ENCODE measurements around the gene TRIM52. TPM values are rescaled to one million over a fixed set of nuclear protein-coding genes. Genes with fewer than 3 reads are reported as not detected.

TRIM52 gene
- total and polyA plus RNA-seq, 9 of the 15 experiments (the other 6 are each of a cell fraction or from before 2014, with no cell fraction given) = 3.3 to 21.9 (median 13.5) TPM

DNA sequence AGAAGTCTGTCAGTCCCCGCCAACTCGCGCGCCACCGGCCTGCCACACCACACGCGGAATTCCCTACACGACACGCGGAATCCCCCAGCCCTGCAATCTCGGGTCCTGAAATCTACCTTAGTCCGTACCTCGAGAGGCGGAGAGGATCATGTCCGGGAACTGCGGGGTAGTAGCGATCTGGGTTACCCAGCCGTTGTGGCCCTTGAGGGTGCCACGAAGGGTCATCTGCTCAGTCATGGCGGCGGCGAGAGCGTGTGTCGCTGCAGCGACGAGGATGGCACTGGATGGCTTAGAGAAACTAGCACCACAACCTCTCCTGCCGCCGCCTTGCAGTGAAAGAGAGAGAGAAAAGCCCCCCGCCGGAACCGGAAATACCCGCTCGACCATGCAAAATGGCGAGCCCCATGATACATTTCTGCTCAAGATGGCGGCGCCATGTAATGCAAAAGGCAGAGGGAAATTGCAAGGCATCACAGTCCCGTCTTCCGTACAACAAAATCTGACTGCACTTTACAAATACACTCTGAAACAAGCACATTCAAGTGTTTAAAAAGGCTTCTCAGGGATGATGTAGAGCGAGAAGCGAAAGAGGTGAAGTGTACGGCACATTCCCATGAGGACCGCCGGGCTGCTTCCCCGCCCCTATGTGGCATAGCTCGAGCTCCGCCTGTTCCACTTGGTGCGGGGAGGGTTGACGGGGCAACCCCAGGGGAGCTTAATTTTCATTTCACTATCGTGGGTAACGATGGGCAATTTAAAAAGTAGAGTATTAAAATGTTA lies 17.2 kb downstream of the TRIM52 start, which contains the start of gene RACK1 (continued):
- TF ChIP-seq ZNF445 (CRISPR knock-in tag; IDR thresholded peaks at IDR 0.05; ENCODE audit: low read depth) = no peak
- TF ChIP-seq MCM3 (IDR thresholded peaks at IDR 0.05) = no peak
- no peak for TF ChIP-seq THRA (IDR thresholded peaks at IDR 0.05)
- peak; percentile 17 for TF ChIP-seq RBM39 (optimal IDR thresholded peaks at IDR 0.05; ENCODE audit: low read depth, low read length)
- peak; percentile 92 for TF ChIP-seq POLR2AphosphoS5 (IDR thresholded peaks at IDR 0.05; ENCODE audit: control insufficient read depth, insufficient read depth, low read depth, low read length)
- TF ChIP-seq SMAD1 (IDR thresholded peaks at IDR 0.05; ENCODE audit: low read depth, low read length, partially characterized antibody) = peak; percentile 92
- TF ChIP-seq GTF2F1 (IDR thresholded peaks at IDR 0.05; ENCODE audit: low read depth, low read length) = peak; percentile 95
- TF ChIP-seq HNRNPK (IDR thresholded peaks at IDR 0.05; ENCODE audit: low read depth, low read length, poor library complexity, severe bottlenecking) = no peak
- no peak for TF ChIP-seq MEF2D (tag; conservative IDR thresholded peaks at IDR 0.05; ENCODE audit: low read depth)
- peak; percentile 99 for TF ChIP-seq SUPT5H (IDR thresholded peaks at IDR 0.05)
- TF ChIP-seq, protein P1, sequence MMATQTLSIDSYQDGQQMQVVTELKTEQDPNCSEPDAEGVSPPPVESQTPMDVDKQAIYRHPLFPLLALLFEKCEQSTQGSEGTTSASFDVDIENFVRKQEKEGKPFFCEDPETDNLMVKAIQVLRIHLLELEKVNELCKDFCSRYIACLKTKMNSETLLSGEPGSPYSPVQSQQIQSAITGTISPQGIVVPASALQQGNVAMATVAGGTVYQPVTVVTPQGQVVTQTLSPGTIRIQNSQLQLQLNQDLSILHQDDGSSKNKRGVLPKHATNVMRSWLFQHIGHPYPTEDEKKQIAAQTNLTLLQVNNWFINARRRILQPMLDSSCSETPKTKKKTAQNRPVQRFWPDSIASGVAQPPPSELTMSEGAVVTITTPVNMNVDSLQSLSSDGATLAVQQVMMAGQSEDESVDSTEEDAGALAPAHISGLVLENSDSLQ (IDR thresholded peaks at IDR 0.05) = no peak; the same call in 1 of the 2 replicates
- TF ChIP-seq CREB1 (IDR thresholded peaks at IDR 0.05) = no peak; the same call in 1 of the 2 replicates
- TF ChIP-seq CREB1 (CRISPR knock-in tag; IDR thresholded peaks at IDR 0.05) = peak; percentile 48
- TF ChIP-seq, protein P2, sequence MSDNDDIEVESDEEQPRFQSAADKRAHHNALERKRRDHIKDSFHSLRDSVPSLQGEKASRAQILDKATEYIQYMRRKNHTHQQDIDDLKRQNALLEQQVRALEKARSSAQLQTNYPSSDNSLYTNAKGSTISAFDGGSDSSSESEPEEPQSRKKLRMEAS (CRISPR knock-in tag; IDR thresholded peaks at IDR 0.05) = peak; percentile 73
- TF ChIP-seq, protein P3, sequence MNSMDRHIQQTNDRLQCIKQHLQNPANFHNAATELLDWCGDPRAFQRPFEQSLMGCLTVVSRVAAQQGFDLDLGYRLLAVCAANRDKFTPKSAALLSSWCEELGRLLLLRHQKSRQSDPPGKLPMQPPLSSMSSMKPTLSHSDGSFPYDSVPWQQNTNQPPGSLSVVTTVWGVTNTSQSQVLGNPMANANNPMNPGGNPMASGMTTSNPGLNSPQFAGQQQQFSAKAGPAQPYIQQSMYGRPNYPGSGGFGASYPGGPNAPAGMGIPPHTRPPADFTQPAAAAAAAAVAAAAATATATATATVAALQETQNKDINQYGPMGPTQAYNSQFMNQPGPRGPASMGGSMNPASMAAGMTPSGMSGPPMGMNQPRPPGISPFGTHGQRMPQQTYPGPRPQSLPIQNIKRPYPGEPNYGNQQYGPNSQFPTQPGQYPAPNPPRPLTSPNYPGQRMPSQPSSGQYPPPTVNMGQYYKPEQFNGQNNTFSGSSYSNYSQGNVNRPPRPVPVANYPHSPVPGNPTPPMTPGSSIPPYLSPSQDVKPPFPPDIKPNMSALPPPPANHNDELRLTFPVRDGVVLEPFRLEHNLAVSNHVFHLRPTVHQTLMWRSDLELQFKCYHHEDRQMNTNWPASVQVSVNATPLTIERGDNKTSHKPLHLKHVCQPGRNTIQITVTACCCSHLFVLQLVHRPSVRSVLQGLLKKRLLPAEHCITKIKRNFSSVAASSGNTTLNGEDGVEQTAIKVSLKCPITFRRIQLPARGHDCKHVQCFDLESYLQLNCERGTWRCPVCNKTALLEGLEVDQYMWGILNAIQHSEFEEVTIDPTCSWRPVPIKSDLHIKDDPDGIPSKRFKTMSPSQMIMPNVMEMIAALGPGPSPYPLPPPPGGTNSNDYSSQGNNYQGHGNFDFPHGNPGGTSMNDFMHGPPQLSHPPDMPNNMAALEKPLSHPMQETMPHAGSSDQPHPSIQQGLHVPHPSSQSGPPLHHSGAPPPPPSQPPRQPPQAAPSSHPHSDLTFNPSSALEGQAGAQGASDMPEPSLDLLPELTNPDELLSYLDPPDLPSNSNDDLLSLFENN (IDR thresholded peaks at IDR 0.05; ENCODE audit: low read depth in 2 of 2, low read length in 2 of 2) = 0 out of 4 replicates have a peak, but pooled peaks of 1 of the 2 experiments have one; percentile 54
- TF ChIP-seq EHMT2 (IDR thresholded peaks at IDR 0.05) = no peak
- TF ChIP-seq OTX1 (CRISPR knock-in tag; IDR thresholded peaks at IDR 0.05) = no peak; the same call in 1 of the 2 replicates
- no peak for TF ChIP-seq SMARCE1 (IDR thresholded peaks at IDR 0.05)
- TF ChIP-seq POLR2H (tag; IDR thresholded peaks at IDR 0.05; ENCODE audit: low read depth) = peak; percentile 96
- no peak for TF ChIP-seq TFAM (CRISPR knock-in tag; conservative IDR thresholded peaks at IDR 0.05)
